Measurements from ENCODE around the gene ZNF502. TPM values are rescaled to one million over a fixed set of nuclear protein-coding genes. Genes with fewer than 3 reads are reported as not detected.

The ZNF502 gene
- total RNA-seq (2014; rRNA removed; shearing (Covaris generic)): 3.2 and 4.7 TPM in 2 replicates
- 1.7 and 2.9 TPM in 2 replicates for polyA plus RNA-seq (2016; fragmentation: Nextera tagmentation; extraction: Ambion mirVana)
- long read RNA-seq, partial matches to known transcripts: 0 of 4 reads
- long read RNA-seq, other reads (novel, unspliced or antisense): 1 of 4 reads

DNA sequence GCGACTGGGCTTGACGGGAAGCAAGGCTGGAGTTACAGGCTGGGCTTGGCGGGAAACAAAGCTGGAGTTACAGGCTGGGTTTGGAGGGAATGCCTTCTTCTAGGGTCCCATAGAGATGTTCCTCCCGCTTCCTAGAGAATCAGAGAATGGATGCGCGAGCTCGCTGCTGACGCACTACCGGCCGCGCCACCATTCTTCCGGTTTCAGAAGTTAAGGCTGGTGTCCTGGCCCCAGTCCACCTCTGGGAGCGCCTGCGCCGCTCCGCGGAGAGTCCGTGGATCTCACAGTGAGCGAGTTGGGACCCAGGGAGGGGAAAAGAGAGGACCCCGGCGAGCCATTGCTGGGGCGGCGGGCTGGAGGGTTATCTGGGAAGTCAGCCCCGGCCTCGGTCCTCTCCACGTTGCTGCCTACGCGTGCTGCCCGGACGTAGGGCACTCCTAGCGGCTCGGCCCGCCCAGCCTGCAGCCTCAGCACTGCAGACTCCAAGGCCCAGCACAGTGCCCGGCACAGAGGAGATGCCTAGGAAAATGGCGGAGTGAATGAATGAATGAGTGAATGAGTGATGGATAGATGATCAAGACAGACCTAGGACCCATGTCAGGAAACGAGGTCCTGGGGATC is at the start of gene ZNF502:
TSS of gene ZNF502 (plus strand) at position 206 of the 621 bp plus-strand sequence. CDS start 7,602 bp downstream, outside the sequence.
- Histone ChIP-seq H3K4me3 (peak within 1 kb of the TSS; percentile 81), H3K27ac (ENCODE audit: low read depth) (peak within 1 kb of the TSS; percentile 83; the same call in 1 of the 2 replicates), H3K4me2 (peak within 1 kb of the TSS; percentile 82), H3K79me2 (replicated peaks; ENCODE audit: insufficient read depth) (peaks cover 8% of the 10 kb centered on the region; the same call in 1 of the 2 replicates), H3K36me3 (ENCODE audit: insufficient read depth) (peaks cover 10% of the 10 kb centered on the region), H2AFZ (peak within 1 kb of the TSS; percentile 98), H4K20me1 (replicated peaks; ENCODE audit: insufficient read depth) (no peaks in the 10 kb centered on the region), H3K9me2 (ENCODE audit: insufficient read depth) (peaks cover 21% of the 10 kb centered on the region), H3F3A (replicated peaks; ENCODE audit: low read depth) (no peaks in the 10 kb centered on the region), H3K27me3 (ENCODE audit: insufficient read depth) (no peaks in the 10 kb centered on the region), H3K4me1 (ENCODE audit: insufficient read depth) (no peaks in the 10 kb centered on the region)
- ATAC-seq: peak; percentile 100
- TF ChIP-seq POLR2AphosphoS5 (IDR thresholded peaks at IDR 0.05; ENCODE audit: low read depth): peak; percentile 66; the same call in 1 of the 2 replicates
- TF ChIP-seq CREB1 (CRISPR knock-in tag; IDR thresholded peaks at IDR 0.05; ENCODE audit: low read depth): peak; percentile 96
- TF ChIP-seq, protein P1, sequence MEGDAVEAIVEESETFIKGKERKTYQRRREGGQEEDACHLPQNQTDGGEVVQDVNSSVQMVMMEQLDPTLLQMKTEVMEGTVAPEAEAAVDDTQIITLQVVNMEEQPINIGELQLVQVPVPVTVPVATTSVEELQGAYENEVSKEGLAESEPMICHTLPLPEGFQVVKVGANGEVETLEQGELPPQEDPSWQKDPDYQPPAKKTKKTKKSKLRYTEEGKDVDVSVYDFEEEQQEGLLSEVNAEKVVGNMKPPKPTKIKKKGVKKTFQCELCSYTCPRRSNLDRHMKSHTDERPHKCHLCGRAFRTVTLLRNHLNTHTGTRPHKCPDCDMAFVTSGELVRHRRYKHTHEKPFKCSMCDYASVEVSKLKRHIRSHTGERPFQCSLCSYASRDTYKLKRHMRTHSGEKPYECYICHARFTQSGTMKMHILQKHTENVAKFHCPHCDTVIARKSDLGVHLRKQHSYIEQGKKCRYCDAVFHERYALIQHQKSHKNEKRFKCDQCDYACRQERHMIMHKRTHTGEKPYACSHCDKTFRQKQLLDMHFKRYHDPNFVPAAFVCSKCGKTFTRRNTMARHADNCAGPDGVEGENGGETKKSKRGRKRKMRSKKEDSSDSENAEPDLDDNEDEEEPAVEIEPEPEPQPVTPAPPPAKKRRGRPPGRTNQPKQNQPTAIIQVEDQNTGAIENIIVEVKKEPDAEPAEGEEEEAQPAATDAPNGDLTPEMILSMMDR (conservative IDR thresholded peaks at IDR 0.05; ENCODE audit: low read depth in 2 of 2): peak in 1 of 2 experiments; percentile 27; a peak in 3 of 4 replicates
- no peak for TF ChIP-seq JUNB (IDR thresholded peaks at IDR 0.05; ENCODE audit: unreplicated experiment)
- no peak for TF ChIP-seq ZNF331 (CRISPR knock-in tag; IDR thresholded peaks at IDR 0.05; ENCODE audit: low read depth)
- TF ChIP-seq, protein P2, sequence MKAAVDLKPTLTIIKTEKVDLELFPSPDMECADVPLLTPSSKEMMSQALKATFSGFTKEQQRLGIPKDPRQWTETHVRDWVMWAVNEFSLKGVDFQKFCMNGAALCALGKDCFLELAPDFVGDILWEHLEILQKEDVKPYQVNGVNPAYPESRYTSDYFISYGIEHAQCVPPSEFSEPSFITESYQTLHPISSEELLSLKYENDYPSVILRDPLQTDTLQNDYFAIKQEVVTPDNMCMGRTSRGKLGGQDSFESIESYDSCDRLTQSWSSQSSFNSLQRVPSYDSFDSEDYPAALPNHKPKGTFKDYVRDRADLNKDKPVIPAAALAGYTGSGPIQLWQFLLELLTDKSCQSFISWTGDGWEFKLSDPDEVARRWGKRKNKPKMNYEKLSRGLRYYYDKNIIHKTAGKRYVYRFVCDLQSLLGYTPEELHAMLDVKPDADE (IDR thresholded peaks at IDR 0.05): peak; percentile 84
- TF ChIP-seq EZH2phosphoT487 (IDR thresholded peaks at IDR 0.05; ENCODE audit: unreplicated experiment): no peak
- peaks cover 62% of the 10 kb centered on the region for H3K36me3 Mint-ChIP-seq (ENCODE audit: low read depth)
- peak within 1 kb of the TSS; percentile 88 for H3K27ac Mint-ChIP-seq
- peak within 1 kb of the TSS; percentile 97 for H3K4me3 Mint-ChIP-seq
- no peaks in the 10 kb centered on the region for H3K27me3 Mint-ChIP-seq (ENCODE audit: insufficient read depth, low read depth, poor library complexity)
- H3K9me3 Mint-ChIP-seq: peaks cover 89% of the 10 kb centered on the region
- DNase-seq (ENCODE audit: low spot score): peak; percentile 95
- no peaks in the 10 kb centered on the region; the same call in 2 of the 3 replicates for H3K4me1 Mint-ChIP-seq

DNA sequence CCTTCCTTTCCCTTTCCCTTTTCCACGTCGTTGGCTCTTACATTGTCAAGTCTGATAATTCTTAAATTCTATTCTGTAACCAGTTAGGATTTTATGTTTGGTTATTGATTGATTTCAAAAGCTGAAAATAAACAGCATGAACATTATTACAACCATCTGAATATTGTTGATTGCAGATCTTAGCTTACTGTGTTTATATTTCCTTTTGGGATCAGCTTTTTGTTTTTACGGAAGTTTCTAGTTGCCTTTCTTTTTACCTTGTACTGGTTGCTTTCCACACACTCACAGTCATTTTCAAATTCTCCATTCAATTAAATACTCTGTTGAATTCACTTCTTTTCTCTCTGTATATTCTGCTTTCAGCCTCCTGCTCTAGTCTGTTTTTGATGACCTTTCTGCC is 47.3 kb upstream of the ZNF502 start:
- Mint-ChIP-seq H3K4me1 (no peaks in the 10 kb centered on the region), H3K27me3 (ENCODE audit: insufficient read depth, low read depth, poor library complexity) (peaks cover 4% of the 10 kb centered on the region), H3K9me3 (no peaks in the 10 kb centered on the region; the same call in 2 of the 3 replicates), H3K27ac (no peak overlapping the region), H3K4me3 (no peak overlapping the region), H3K36me3 (ENCODE audit: low read depth) (peaks cover 20% of the 10 kb centered on the region)
- Histone ChIP-seq H3K27me3 (ENCODE audit: insufficient read depth) (no peaks in the 10 kb centered on the region), H3K4me1 (ENCODE audit: insufficient read depth) (no peaks in the 10 kb centered on the region), H3K4me3 (no peak overlapping the region), H3F3A (replicated peaks; ENCODE audit: low read depth) (no peaks in the 10 kb centered on the region), H3K36me3 (ENCODE audit: insufficient read depth) (no peaks in the 10 kb centered on the region), H3K27ac (ENCODE audit: low read depth) (no peak overlapping the region), H2AFZ (no peak overlapping the region), H3K9me2 (ENCODE audit: insufficient read depth) (no peaks in the 10 kb centered on the region), H3K79me2 (replicated peaks; ENCODE audit: insufficient read depth) (no peaks in the 10 kb centered on the region), H4K20me1 (replicated peaks; ENCODE audit: insufficient read depth) (peaks cover 6% of the 10 kb centered on the region), H3K4me2 (no peak overlapping the region)
- no peak for DNase-seq (ENCODE audit: low spot score)
- ATAC-seq: no peak
- TF ChIP-seq CREB1 (CRISPR knock-in tag; IDR thresholded peaks at IDR 0.05; ENCODE audit: low read depth) (no peak), POLR2AphosphoS5 (IDR thresholded peaks at IDR 0.05; ENCODE audit: low read depth) (no peak), STAT1 (IDR thresholded peaks at IDR 0.05; ENCODE audit: unreplicated experiment) (no peak), JUNB (IDR thresholded peaks at IDR 0.05; ENCODE audit: unreplicated experiment) (no peak), ZNF331 (CRISPR knock-in tag; IDR thresholded peaks at IDR 0.05; ENCODE audit: low read depth) (no peak), EZH2phosphoT487 (IDR thresholded peaks at IDR 0.05; ENCODE audit: unreplicated experiment) (no peak), ZNF114 (CRISPR knock-in tag; IDR thresholded peaks at IDR 0.05) (no peak), EZH2 (IDR thresholded peaks at IDR 0.05; ENCODE audit: low read depth, unreplicated experiment) (no peak)
- TF ChIP-seq, protein P1 (conservative IDR thresholded peaks at IDR 0.05; ENCODE audit: low read depth in 2 of 2): no peak
